Regular cardiac myocyte (primary cell): ENCODE results near the gene RABL2A. TPM values are rescaled to one million over a fixed set of nuclear protein-coding genes. Genes with fewer than 3 reads are reported as not detected.

ENCODE experiments used
- total RNA-seq: library from RNA; depleted of rRNA; stranded (reverse); fragments of >200 nt; gene quantifications from 2 replicates; pipeline ENCODE4 v1.2.3, GENCODE V29; 2014

Gene RABL2A
- 3.6 and 10.1 TPM in 2 replicates for total RNA-seq

DNA sequence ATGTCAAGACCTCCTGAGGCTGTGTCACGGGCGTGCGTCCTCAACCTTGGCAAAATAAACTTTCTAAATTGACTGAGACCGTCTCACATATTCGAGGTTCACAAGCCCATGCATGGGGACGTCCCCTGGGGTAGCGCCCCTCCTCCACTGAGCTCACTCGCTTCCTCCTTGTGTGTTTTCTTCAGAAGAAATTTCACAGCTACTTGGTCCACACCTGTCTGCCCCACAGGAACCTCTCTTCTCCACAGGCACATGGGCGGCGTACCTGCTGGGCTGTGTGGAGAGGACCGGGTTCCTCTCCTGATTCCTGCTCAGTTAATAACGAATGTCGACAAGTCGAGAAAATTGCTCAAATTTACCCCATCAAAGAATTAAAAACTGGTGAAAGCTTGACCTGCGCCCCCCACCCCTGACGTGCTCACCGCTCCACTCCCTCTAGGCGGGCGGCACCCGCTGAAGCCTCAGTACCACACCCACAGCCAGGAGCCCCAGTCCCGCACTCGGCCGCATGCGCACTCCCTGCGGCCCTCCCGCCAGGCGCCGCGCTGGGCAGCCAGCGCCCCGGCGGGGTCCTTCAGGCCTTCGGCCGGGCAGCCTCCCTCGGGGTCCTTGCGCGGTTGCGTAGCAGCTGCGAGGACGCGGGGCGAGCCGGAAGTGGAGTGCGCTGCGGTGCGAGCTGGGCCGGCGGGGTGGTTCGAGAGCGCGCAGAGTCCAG, at the start of gene RABL2A:
RABL2A (plus strand) TSS at position 651 of the 715 bp plus-strand sequence. CDS start 1,341 bp downstream, outside the sequence.

Other genes starting within 250 kb of the RABL2A start
- gene ZNG1B, start 189.6 kb upstream of the RABL2A start, total RNA-seq = 25.9 and 36.9 TPM in 2 replicates
- 0.19 and 0.28 TPM in 2 replicates for gene FOXD4L1, start 128.6 kb upstream of the RABL2A start, total RNA-seq
- 128 and 253 TPM in 2 replicates for gene SLC35F5, start 129.4 kb downstream of the RABL2A start, total RNA-seq